ENCODE data around the gene FGD3. TPM values are rescaled to one million over a fixed set of nuclear protein-coding genes. Genes with fewer than 3 reads are reported as not detected.

FGD3 gene
- polyA plus RNA-seq, 1 donor: 7.2 TPM

DNA sequence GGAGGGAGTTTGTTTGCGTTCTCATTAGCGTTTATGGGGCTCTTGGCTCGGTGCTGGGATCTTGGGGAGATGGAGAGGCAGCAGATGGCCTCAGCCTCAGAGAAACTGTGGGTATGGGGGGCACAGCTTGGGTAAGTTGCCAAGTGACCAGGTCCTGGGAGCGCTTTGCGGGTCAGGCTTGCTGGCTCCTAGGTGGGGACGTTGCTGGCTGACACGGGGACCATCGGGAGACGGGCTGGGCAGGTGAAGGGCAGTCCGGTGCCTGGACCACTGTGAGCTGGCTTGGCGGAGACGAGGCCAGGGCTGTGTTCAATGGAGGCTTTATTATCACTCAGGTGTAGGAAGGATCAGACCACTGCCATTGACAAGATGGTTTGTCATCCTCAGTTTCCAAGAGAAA is 30.0 kb downstream of the FGD3 start:
- no peak overlapping the region for H3K4me3 ChIP-seq (ENCODE audit: low read length)
- peaks cover 36% of the 10 kb centered on the region for H3K4me1 ChIP-seq (ENCODE audit: control insufficient read depth, insufficient read depth, low read length)
- H3K36me3 ChIP-seq (ENCODE audit: control insufficient read depth, insufficient read depth, low read length): peaks cover 7% of the 10 kb centered on the region
- H3K27me3 ChIP-seq (ENCODE audit: control insufficient read depth, insufficient read depth, low read length): no peaks in the 10 kb centered on the region
- no peaks in the 10 kb centered on the region for H3K9me3 ChIP-seq (ENCODE audit: control insufficient read depth, low read depth, low read length)
- no CpG with 5 or more reads among the region's 12 CpGs for WGBS (ENCODE audit: insufficient coverage, low lambda C conversion rate)
- H3K27ac ChIP-seq (ENCODE audit: low read length): no peak overlapping the region
- no peak for DNase-seq

DNA sequence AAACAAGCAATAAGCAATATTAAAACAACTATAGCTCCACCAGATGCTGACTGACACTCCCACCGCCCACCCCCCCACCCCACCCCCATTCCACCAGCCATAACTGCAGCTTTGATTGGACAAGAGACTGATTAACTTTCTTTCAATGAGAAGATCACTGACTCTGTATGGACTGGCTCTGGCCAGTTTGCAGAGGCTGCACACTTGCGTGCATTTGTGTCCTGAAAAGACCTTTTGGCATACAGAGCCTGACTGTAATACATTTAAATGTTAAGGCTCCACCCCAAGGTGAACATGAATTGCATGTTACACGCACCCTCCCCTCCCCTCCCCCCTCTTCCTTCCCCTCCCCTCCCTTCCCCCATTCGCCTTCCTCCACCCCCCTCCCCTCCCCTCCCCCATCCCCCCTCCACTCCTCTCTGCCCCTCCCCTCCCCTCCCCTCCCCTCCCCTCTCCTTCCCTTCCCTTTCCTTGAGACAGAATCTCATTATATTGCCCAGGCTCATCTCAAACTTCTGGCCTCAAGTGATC is 31.1 kb downstream of the FGD3 start:
- no CpG with 5 or more reads among the region's 4 CpGs for WGBS (ENCODE audit: insufficient coverage, low lambda C conversion rate)
- Histone ChIP-seq H3K27me3 (ENCODE audit: control insufficient read depth, insufficient read depth, low read length) (no peaks in the 10 kb centered on the region), H3K9me3 (ENCODE audit: control insufficient read depth, low read depth, low read length) (peaks cover 3% of the 10 kb centered on the region), H3K4me3 (ENCODE audit: low read length) (no peak overlapping the region), H3K27ac (ENCODE audit: low read length) (no peak overlapping the region), H3K4me1 (ENCODE audit: control insufficient read depth, insufficient read depth, low read length) (peaks cover 33% of the 10 kb centered on the region), H3K36me3 (ENCODE audit: control insufficient read depth, insufficient read depth, low read length) (peaks cover 7% of the 10 kb centered on the region)
- DNase-seq: no peak

DNA sequence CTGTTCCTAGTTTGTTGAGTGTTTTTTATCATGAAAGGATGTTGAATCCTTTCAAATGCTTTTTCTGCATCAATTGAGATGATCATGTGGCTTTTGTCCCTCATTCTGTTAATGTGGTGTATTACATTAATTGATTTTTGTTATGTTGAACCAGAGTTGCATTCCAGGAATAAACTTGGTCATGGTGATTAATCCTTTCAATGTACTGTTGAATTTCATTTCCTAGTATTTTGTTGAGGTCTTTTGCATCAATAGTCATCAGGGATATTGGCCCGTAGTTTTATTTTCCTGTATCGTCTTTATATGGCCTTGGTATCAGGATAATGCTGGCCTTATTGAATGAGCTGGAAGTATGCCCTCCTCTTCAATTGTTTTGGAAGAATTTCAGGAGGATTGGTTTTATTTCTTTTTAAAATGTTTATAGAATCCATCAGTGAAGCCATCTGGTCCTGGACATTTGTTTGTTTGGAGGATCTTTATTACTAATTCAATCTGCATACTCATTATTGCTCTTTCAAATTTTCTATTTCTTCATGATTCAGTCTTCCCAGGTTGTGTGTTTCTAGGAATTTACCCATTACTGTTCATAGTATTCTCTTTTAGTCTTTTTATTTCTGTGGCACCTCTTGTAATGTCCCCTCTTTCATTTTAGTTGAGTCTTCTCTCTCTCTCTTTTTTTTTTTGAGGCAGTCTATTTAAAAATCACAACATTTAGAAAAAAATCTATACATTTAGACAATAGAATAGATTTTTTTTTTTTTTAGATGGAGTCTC is 32.1 kb downstream of the FGD3 start:
- H3K27me3 ChIP-seq (ENCODE audit: control insufficient read depth, insufficient read depth, low read length): no peaks in the 10 kb centered on the region
- 92% methylated on average over 2 of the region's 2 CpGs for WGBS (ENCODE audit: insufficient coverage, low lambda C conversion rate)
- H3K9me3 ChIP-seq (ENCODE audit: control insufficient read depth, low read depth, low read length): peaks cover 8% of the 10 kb centered on the region
- no peak for DNase-seq
- H3K36me3 ChIP-seq (ENCODE audit: control insufficient read depth, insufficient read depth, low read length): peaks cover 7% of the 10 kb centered on the region
- H3K27ac ChIP-seq (ENCODE audit: low read length): no peak overlapping the region
- H3K4me3 ChIP-seq (ENCODE audit: low read length): no peak overlapping the region
- peaks cover 25% of the 10 kb centered on the region for H3K4me1 ChIP-seq (ENCODE audit: control insufficient read depth, insufficient read depth, low read length)

DNA sequence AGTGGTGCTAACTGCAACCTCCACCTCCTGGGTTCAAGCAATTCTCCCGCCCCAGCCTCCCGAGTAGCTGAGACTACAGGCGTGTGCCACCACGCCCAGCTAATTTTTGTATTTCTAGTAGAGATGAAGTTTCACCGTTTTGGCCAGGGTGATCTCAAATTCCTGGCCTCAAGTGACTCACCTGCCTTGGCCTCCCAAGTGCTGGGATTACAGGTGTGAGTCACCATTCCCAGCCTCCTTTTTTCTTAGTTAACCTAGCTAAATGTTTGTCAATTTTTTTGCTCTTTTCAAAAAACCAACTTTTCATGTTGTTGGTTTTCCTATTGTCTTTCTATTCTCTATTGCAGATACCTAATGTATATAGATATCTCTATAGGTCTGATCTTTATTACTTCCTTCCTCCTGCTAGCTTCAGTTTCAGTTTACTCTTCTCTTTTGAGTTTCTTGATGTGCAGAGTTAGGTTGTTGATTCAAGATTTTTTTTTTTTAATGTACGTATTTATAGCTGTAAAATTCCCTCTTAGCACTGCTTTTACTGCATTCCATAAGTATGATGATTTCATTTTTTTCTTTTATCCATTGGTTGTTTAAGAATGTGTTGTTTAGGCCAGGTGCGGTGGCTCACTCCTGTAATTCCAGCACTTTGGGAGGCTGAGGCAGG is 32.9 kb downstream of the FGD3 start:
- Histone ChIP-seq H3K4me1 (ENCODE audit: control insufficient read depth, insufficient read depth, low read length) (peaks cover 17% of the 10 kb centered on the region), H3K9me3 (ENCODE audit: control insufficient read depth, low read depth, low read length) (peaks cover 14% of the 10 kb centered on the region), H3K36me3 (ENCODE audit: control insufficient read depth, insufficient read depth, low read length) (peaks cover 7% of the 10 kb centered on the region), H3K4me3 (ENCODE audit: low read length) (no peak overlapping the region), H3K27ac (ENCODE audit: low read length) (no peak overlapping the region), H3K27me3 (ENCODE audit: control insufficient read depth, insufficient read depth, low read length) (no peaks in the 10 kb centered on the region)
- DNase-seq: no peak
- no CpG with 5 or more reads among the region's 7 CpGs for WGBS (ENCODE audit: insufficient coverage, low lambda C conversion rate)

DNA sequence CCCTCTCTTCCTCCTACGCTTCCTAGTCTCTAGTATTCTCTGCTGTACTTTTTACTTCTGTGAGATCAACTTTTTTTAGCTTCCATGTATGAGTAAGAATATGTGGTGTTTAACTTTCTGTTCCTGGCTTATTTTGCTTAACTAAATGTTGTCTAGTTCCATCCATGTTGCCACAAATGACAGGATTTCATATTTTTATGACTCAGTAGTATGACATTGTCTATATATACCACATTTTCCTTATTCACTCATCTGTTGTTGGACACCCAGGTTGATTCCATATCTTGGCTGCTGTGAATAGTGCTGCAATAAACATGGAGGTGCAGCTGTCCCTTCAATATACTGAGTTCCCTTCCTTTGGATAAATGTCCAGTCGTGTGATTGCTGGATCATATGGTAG is 34.8 kb downstream of the FGD3 start:
- no peak for DNase-seq
- 100% methylated on average over 1 of the region's 2 CpGs for WGBS (ENCODE audit: insufficient coverage, low lambda C conversion rate)
- Histone ChIP-seq H3K27me3 (ENCODE audit: control insufficient read depth, insufficient read depth, low read length) (no peaks in the 10 kb centered on the region), H3K4me1 (ENCODE audit: control insufficient read depth, insufficient read depth, low read length) (peaks cover 10% of the 10 kb centered on the region), H3K9me3 (ENCODE audit: control insufficient read depth, low read depth, low read length) (peaks cover 16% of the 10 kb centered on the region), H3K4me3 (ENCODE audit: low read length) (no peak overlapping the region), H3K27ac (ENCODE audit: low read length) (no peak overlapping the region), H3K36me3 (ENCODE audit: control insufficient read depth, insufficient read depth, low read length) (no peaks in the 10 kb centered on the region)

DNA sequence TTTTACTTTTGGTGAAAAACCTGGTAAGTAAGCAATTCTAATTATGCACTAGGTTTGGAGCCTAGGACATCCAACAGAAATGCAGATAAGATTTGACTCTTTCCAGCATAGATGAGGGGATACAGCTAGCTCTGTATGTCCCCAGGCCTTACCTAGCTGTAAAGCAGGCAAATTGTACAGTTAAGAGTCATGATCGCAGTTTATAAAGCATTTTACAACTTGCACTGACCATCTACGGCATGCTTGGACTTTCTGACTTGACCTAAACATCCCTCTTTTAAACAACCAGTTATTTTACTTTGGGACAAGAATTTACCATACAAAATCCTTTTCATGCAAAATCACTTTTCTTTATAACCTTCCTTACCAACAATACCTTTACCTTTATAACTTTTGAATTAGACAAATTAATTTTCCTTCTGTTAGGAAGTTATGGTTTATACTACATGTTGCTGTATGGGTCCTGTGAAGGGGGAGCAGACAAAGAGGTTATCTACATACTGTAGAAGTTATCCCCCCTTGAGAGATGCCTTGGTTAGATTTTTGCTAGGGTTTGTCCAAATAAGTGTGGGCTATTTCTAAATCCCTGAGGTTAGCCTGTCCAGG is 36.8 kb downstream of the FGD3 start:
- Histone ChIP-seq H3K9me3 (ENCODE audit: control insufficient read depth, low read depth, low read length) (peaks cover 16% of the 10 kb centered on the region), H3K4me1 (ENCODE audit: control insufficient read depth, insufficient read depth, low read length) (peaks cover 10% of the 10 kb centered on the region), H3K27ac (ENCODE audit: low read length) (no peak overlapping the region), H3K36me3 (ENCODE audit: control insufficient read depth, insufficient read depth, low read length) (no peaks in the 10 kb centered on the region), H3K27me3 (ENCODE audit: control insufficient read depth, insufficient read depth, low read length) (no peaks in the 10 kb centered on the region), H3K4me3 (ENCODE audit: low read length) (no peak overlapping the region)
- 100% methylated on average over 1 of the region's 2 CpGs for WGBS (ENCODE audit: insufficient coverage, low lambda C conversion rate)
- no peak for DNase-seq

DNA sequence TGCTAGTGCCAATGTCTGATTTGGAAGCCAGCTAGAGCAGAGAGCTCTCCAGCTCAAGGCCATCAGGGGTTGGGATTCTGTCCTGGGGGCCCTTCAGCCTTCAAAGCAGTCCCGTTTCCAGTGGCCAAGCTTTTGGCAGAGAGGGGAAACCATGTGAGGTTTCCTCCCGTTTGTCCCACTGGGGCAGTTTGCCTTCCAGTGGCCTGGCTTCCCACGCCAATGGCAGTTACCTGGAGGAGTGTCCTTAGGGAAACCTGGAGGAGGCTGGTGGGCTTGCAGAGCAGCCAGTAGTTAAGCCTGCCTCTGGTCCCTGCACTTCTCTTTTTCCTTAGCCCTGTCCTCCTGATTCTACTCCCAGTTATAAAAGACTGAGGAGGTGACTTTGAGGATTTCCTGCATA is 37.7 kb downstream of the FGD3 start:
- Histone ChIP-seq H3K27me3 (ENCODE audit: control insufficient read depth, insufficient read depth, low read length) (no peaks in the 10 kb centered on the region), H3K4me3 (ENCODE audit: low read length) (no peak overlapping the region), H3K36me3 (ENCODE audit: control insufficient read depth, insufficient read depth, low read length) (no peaks in the 10 kb centered on the region), H3K9me3 (ENCODE audit: control insufficient read depth, low read depth, low read length) (peaks cover 16% of the 10 kb centered on the region), H3K4me1 (ENCODE audit: control insufficient read depth, insufficient read depth, low read length) (peaks cover 10% of the 10 kb centered on the region), H3K27ac (ENCODE audit: low read length) (no peak overlapping the region)
- no CpG with 5 or more reads among the region's 3 CpGs for WGBS (ENCODE audit: insufficient coverage, low lambda C conversion rate)
- DNase-seq: no peak

DNA sequence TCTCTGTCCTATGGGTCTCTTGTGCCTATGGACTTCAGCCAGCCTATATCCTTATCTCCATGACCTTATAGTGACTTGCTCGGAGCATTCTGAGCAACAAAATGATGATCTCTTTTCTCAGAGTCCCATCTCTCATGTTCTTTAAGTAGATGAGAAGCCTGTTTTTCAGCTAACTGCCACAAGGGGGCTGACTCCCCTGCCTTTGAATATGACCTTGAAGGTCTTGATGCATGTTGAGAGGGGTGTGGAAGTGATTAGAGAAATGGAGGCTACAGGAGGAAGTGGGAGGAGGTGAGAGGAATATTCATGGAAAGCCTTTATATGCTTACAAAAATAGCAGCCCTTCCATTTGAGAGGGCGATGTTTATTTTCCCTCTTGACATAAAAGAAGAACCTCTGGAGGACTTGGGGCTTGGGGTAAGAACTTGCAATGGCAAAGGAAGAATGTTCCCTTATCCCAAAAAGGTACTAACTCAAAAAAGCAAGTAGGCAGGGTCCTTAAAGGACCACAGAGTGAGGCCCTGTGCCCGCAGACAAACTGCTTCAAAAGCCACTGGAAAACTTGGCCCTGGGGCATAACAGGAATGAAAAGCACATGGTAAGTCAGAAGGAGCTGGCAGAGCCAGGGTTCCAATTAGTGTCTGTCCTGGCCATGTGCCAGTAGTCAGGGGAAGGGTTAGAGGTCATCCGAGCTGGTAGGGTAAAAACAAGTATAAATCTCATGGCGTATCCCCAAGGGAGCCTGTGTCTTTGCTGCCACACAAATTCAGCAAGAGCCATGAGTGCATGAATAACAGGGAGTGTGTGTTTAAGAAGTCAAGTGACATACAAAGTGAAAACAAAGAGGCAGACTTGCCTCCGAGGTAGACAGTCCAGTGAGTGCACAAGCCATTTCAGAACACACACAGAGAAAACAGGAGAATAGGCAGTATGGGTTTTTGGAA is 39.1 kb downstream of the FGD3 start:
- peaks cover 16% of the 10 kb centered on the region for H3K9me3 ChIP-seq (ENCODE audit: control insufficient read depth, low read depth, low read length)
- whole genome bisulfite sequencing (ENCODE audit: insufficient coverage, low lambda C conversion rate): no CpG with 5 or more reads among the region's 6 CpGs
- H3K27ac ChIP-seq (ENCODE audit: low read length): no peak overlapping the region
- no peak overlapping the region for H3K4me3 ChIP-seq (ENCODE audit: low read length)
- H3K27me3 ChIP-seq (ENCODE audit: control insufficient read depth, insufficient read depth, low read length): no peaks in the 10 kb centered on the region
- peak in 1 of 2 donors; percentile 37 for DNase-seq
- no peaks in the 10 kb centered on the region for H3K36me3 ChIP-seq (ENCODE audit: control insufficient read depth, insufficient read depth, low read length)
- peaks cover 10% of the 10 kb centered on the region for H3K4me1 ChIP-seq (ENCODE audit: control insufficient read depth, insufficient read depth, low read length)

DNA sequence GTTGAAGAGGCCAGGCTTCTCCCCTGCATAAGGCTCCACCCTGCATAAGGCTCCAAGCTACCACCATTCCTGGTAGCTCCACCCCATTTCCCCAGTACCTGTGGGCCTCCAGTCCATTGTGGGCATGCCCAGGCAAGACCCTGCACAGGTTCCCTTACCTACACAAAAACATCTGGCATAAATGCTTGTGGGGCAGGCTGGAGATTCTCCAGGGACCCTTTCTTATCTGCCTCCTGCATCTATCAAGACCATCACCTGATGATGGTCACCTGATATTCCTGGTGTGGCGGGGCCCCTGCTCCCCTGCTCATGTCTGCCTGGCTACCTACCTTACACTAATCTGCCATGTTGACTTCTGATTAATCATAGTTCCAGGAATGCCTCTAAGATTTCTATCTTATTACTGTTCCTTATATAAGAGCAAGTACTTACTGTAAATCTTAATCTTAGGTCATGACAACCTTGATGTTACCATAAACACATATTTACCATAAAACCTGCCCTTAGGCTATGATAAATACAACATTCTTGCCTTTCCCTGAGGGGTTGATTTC is 41.0 kb downstream of the FGD3 start:
- H3K36me3 ChIP-seq (ENCODE audit: control insufficient read depth, insufficient read depth, low read length): no peaks in the 10 kb centered on the region
- no peak overlapping the region for H3K27ac ChIP-seq (ENCODE audit: low read length)
- peaks cover 14% of the 10 kb centered on the region for H3K9me3 ChIP-seq (ENCODE audit: control insufficient read depth, low read depth, low read length)
- WGBS (ENCODE audit: insufficient coverage, low lambda C conversion rate): no CpG with 5 or more reads among the region's 1 CpG
- H3K4me1 ChIP-seq (ENCODE audit: control insufficient read depth, insufficient read depth, low read length): peaks cover 10% of the 10 kb centered on the region
- H3K27me3 ChIP-seq (ENCODE audit: control insufficient read depth, insufficient read depth, low read length): no peaks in the 10 kb centered on the region
- no peak overlapping the region for H3K4me3 ChIP-seq (ENCODE audit: low read length)
- no peak for DNase-seq

All from large intestine (tissue), 3 donors.